ENCODE results near the gene ACVR1. TPM values are rescaled to one million over a fixed set of nuclear protein-coding genes. Genes with fewer than 3 reads are reported as not detected.
A peak's percentile ranks its signal among the peaks of the same experiment; 100 is the strongest.

The ACVR1 gene
- polyA plus RNA-seq (2012; ENCODE audit: insufficient read depth, insufficient read length, low read depth): 8.5 TPM

DNA sequence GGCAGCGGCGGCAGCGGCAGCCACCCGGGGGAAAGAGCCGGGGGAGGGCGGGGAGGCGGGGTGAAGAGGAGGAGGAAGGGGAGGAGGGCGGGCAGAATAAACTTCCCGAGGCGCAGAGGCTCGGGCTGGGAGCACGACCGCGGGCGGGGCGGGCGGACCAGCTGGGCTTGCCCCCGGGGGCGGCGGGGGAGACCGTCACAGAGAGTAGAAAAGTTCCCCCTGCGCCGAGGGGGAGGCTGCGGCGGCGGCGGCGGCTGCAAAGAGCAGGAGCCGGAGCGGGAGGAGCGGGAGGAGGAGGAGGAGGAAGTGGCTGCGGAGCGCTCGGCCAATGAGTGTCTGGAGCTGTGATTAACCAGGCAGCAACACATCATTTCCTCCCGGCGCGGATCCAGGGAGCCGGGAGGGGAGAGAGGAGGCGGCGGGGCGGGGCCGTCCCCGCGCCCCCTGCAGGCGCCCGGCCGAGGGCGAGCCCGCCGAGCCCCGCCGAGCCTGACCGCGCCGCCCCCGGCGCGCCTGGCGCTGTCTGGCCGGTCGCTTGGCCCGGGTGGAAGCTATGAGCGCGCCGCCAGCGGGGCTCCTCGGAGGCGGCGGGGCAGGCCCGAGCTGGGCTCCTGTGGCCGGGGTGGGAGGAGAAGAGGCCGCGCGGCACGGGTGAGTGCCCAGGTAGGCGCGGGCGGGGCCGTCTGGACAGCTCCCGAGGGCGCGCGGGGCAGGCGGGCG, at the start of gene ACVR1:
Gene ACVR1 (minus strand): TSS at position 265 of the 720 bp plus-strand sequence. CDS start 76,837 bp downstream, outside the sequence.
- peak; percentile 88 for DNase-seq
- no peaks in the 10 kb centered on the region for H3K36me3 ChIP-seq
- TF ChIP-seq, protein P1, sequence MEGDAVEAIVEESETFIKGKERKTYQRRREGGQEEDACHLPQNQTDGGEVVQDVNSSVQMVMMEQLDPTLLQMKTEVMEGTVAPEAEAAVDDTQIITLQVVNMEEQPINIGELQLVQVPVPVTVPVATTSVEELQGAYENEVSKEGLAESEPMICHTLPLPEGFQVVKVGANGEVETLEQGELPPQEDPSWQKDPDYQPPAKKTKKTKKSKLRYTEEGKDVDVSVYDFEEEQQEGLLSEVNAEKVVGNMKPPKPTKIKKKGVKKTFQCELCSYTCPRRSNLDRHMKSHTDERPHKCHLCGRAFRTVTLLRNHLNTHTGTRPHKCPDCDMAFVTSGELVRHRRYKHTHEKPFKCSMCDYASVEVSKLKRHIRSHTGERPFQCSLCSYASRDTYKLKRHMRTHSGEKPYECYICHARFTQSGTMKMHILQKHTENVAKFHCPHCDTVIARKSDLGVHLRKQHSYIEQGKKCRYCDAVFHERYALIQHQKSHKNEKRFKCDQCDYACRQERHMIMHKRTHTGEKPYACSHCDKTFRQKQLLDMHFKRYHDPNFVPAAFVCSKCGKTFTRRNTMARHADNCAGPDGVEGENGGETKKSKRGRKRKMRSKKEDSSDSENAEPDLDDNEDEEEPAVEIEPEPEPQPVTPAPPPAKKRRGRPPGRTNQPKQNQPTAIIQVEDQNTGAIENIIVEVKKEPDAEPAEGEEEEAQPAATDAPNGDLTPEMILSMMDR (IDR thresholded peaks at IDR 0.05; ENCODE audit: low read depth, low read length): peak; percentile 13; the same call in 1 of the 2 replicates
- H3K27me3 ChIP-seq: no peaks in the 10 kb centered on the region
- no peaks in the 10 kb centered on the region for H3K4me1 ChIP-seq
- H3K9me3 ChIP-seq: no peaks in the 10 kb centered on the region
- peak within 1 kb of the TSS; percentile 64 for H3K4me3 ChIP-seq (ENCODE audit: low read depth, low read length)

DNA sequence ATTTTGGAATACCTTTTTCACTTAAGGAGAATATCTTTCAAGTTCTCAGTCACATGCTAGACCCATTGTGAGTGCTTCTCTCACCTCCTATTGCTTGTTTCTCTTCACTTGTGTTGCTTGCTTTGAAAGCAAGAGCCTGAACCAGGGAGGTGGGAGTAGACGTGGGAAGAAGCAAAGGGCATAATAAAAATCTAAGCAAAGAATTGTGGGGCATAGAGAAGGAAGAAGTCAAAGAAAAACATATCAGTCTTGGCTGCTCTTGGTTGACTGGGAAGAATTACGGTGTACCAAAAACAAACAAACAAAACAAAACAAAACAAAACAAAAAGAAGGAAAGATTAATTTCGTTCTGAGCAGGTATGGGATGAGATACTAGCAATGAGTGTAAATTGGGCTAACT, 48.9 kb upstream of the ACVR1 start:
- TF ChIP-seq, protein P1 (IDR thresholded peaks at IDR 0.05; ENCODE audit: low read depth, low read length): no peak
- Histone ChIP-seq H3K36me3 (no peaks in the 10 kb centered on the region), H3K4me1 (no peaks in the 10 kb centered on the region), H3K9me3 (no peaks in the 10 kb centered on the region), H3K27me3 (no peaks in the 10 kb centered on the region), H3K4me3 (ENCODE audit: low read depth, low read length) (no peak overlapping the region)
- no peak for DNase-seq

DNA sequence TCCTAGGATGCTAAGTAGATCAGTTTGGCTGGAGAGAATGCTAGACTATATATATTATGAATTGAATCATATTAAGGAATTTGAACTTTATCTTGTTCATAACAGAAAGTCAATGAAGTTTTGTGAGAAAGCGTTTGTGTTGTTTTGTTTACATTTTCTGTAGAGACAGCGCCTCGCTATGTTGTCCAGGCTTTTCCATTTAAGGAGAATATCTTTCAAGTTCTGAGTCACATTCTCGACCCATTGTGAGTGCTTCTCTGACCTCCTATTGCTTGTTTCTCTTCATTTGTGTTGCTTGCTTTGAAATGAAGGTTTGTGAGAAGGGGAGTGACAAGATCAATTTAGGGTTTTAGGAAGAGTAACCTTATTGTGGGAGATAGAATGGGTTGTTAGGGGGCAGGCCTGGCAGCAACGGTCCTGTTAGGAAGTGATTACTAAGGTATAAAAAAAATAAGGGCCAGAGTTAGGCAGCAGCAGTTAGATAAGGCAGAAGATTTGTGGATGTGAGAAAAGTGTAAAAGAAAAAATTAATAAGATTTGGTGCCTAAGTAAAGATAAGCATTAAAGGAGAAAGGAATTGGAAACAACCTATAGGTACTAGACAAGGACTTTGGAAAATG, 47.6 kb upstream of the ACVR1 start:
- Histone ChIP-seq H3K4me3 (ENCODE audit: low read depth, low read length) (no peak overlapping the region), H3K4me1 (no peaks in the 10 kb centered on the region), H3K9me3 (no peaks in the 10 kb centered on the region), H3K36me3 (no peaks in the 10 kb centered on the region), H3K27me3 (no peaks in the 10 kb centered on the region)
- no peak for DNase-seq
- TF ChIP-seq, protein P1 (IDR thresholded peaks at IDR 0.05; ENCODE audit: low read depth, low read length): no peak

DNA sequence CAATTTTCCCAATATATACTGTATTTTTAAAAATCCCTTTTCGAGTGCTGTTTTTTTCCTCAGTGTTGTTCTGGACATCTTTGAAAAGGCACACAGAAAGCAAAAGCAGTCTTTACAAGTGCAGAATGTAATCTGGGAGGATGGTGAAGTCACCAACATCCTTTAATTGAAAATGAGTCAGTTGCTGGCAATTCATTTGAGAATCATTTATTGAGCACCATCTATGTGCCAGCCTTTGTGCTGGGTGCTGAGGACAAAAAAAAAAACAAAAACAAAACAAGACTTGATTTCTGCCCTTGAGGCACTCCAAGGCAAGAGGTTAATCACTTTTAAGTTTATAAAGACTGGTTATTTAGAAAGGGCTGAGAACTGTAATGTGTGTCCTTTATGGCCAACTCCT, 46.7 kb upstream of the ACVR1 start:
- no peaks in the 10 kb centered on the region for H3K4me1 ChIP-seq
- H3K27me3 ChIP-seq: no peaks in the 10 kb centered on the region
- TF ChIP-seq, protein P1 (IDR thresholded peaks at IDR 0.05; ENCODE audit: low read depth, low read length): no peak
- H3K36me3 ChIP-seq: no peaks in the 10 kb centered on the region
- no peak for DNase-seq
- no peak overlapping the region for H3K4me3 ChIP-seq (ENCODE audit: low read depth, low read length)
- H3K9me3 ChIP-seq: no peaks in the 10 kb centered on the region

DNA sequence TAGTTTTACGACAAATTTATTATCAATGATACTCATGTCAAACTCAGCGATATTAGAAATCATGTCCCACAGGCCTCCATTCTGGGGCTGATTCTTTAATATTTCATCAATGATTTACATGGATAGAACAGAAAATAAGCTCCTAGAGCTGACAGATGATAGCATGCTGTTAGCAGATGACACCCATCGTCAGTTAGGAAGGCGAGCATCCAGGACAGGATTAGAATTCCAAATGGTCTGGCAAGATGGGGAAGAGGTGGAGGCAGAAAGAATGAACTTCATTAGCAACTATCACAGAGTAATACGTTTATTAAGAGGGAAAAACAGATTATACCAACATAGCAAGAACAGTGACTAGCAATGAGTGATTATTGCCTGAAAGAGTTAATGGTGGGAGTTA, 46.2 kb upstream of the ACVR1 start:
- Histone ChIP-seq H3K27me3 (no peaks in the 10 kb centered on the region), H3K9me3 (no peaks in the 10 kb centered on the region)
- TF ChIP-seq, protein P1 (IDR thresholded peaks at IDR 0.05; ENCODE audit: low read depth, low read length): no peak

DNA sequence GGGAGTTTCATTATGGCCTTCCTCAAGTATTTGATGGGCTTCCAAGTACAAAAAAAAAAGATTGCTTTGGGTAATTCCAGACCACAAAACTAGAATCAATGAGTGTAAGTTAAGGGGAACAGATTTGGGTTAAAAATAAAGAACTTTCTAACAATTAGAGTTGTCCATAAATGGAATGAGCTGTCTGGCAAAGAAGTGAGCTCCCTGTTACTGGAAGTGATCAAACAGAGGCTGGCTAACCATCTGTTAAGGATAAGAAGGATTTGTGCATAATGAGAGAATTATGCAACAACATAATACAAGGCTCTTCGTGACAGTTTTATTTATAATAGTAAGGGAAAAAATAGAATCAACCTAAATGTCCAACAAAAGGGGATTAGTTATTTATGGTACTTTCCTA, 44.6 kb upstream of the ACVR1 start:
- TF ChIP-seq, protein P1 (IDR thresholded peaks at IDR 0.05; ENCODE audit: low read depth, low read length): no peak
- Histone ChIP-seq H3K4me3 (ENCODE audit: low read depth, low read length) (no peak overlapping the region), H3K9me3 (no peaks in the 10 kb centered on the region), H3K4me1 (no peaks in the 10 kb centered on the region), H3K36me3 (no peaks in the 10 kb centered on the region), H3K27me3 (no peaks in the 10 kb centered on the region)
- no peak for DNase-seq

More for the DNA sequence above, 46.2 kb upstream of the ACVR1 start:
- no peaks in the 10 kb centered on the region for H3K36me3 ChIP-seq
- H3K4me3 ChIP-seq (ENCODE audit: low read depth, low read length): no peak overlapping the region
- no peak for DNase-seq
- H3K4me1 ChIP-seq: no peaks in the 10 kb centered on the region
